Stomach (tissue), 9 donors: ENCODE data around the gene DNAJC4. TPM values are rescaled to one million over a fixed set of nuclear protein-coding genes. Genes with fewer than 3 reads are reported as not detected.

Experiments
- DNase-seq, 2 donors: peaks; one replicate each; pipeline versions ENCODE4 v3.0.0 to v3.0.0-alpha.2; 2013 to 2019
- H3K27ac ChIP-seq, 5 donors: fragments of 200-600 bp in 4 of 5; sonication (generic) in 4 of 5; one replicate each; pipeline ENCODE4 v1.5.1; 2013 to 2019; ENCODE audit warnings: mild to moderate bottlenecking in 1 of 5, moderate library complexity in 1 of 5
- H3K27me3 ChIP-seq, 3 donors: fragments of 200-600 bp; sonication (generic); one replicate each; pipeline ENCODE4 v1.5.1; 2017 to 2019; ENCODE audit warnings: mixed run types in 1 of 3
- H3K36me3 ChIP-seq, 4 donors: fragments of 200-600 bp; sonication (generic); 1 replicate in 3 of 4; 2 replicates in 1 of 4; pipeline ENCODE4 v1.5.1; 2016 to 2019
- H3K4me1 ChIP-seq, 4 donors: fragments of 200-600 bp; sonication (generic); one replicate each; pipeline ENCODE4 v1.5.1; 2016 to 2019
- H3K4me3 ChIP-seq, 4 donors: fragments of 200-600 bp; sonication (generic) in 3 of 4; one replicate each; pipeline ENCODE4 v1.5.1; 2016 to 2019; ENCODE audit warnings: mild to moderate bottlenecking in 1 of 4
- H3K9me3 ChIP-seq, 4 donors: fragments of 200-600 bp; sonication (generic); one replicate each; pipeline ENCODE4 v1.5.1; 2016 to 2019
- EP300 ChIP-seq: sonication (generic); formaldehyde crosslinking; IDR thresholded peaks from one replicate; pipeline ENCODE4 v1.6.1; 2017; ENCODE audit warnings: antibody characterized with exemption
- POLR2A ChIP-seq, 4 donors: fragments of 450-650 bp; IDR thresholded peaks; one replicate each; pipeline ENCODE4 v1.6.1; 2016; ENCODE audit warnings: antibody characterized with exemption in 4 of 4, control low read depth in 2 of 4, mild to moderate bottlenecking in 1 of 4, moderate library complexity in 1 of 4
- POLR2AphosphoS5 ChIP-seq, 3 donors: sonication (generic); formaldehyde crosslinking; IDR thresholded peaks; one replicate each; pipeline ENCODE4 v1.6.1; 2016; ENCODE audit warnings: antibody characterized with exemption in 3 of 3
- WGBS, 5 donors: extraction: QIAGEN DNeasy Blood & Tissue Kit in 3 of 5; methylation state at CpG; one replicate each; pipeline versions ENCODE4 v1.1.5 to v1.1.7; 2013 to 2018; 5-methylcytosine and 5-hydroxymethylcytosine counted together
- intact Hi-C: fragments of 100-400 bp; cut with DNase I; formaldehyde crosslinking; loops from one replicate; pipeline ENCODE4 v1.15.1; 2023; ENCODE audit warnings: low total_unique reads
- polyA plus RNA-seq, 3 donors: library from polyadenylated mRNA; stranded (reverse); fragments of 200-250 nt; gene quantifications; one replicate each; pipeline ENCODE4 v1.2.3, GENCODE V29; 2013
- total RNA-seq, 5 donors: library from RNA; depleted of rRNA; stranded (reverse); fragments of >200 nt; gene quantifications; one replicate each; pipeline versions ENCODE4 v1.1.0 to v1.2.3, GENCODE V29; 2014 to 2016
- TF ChIP-seq, protein P1 (sequence below), 7 experiments: fragments of 450-650 bp in 4 of 7; fragments of 200-600 bp in 3 of 7; sonication (generic) in 3 of 7; IDR thresholded peaks; one replicate each; pipeline ENCODE4 v1.5.1; 2016 to 2019; ENCODE audit warnings: antibody characterized with exemption in 7 of 7, control low read depth in 2 of 7, mild to moderate bottlenecking in 1 of 7
- donor health status: healthy with polysubstance abuse.
- donor health status: Bipolar disorder and iron deficiency.
- donor health status: healthy.

The DNAJC4 gene
- total and polyA plus RNA-seq, 8 donors = 8.3 to 115 (median 42.8) TPM

DNA sequence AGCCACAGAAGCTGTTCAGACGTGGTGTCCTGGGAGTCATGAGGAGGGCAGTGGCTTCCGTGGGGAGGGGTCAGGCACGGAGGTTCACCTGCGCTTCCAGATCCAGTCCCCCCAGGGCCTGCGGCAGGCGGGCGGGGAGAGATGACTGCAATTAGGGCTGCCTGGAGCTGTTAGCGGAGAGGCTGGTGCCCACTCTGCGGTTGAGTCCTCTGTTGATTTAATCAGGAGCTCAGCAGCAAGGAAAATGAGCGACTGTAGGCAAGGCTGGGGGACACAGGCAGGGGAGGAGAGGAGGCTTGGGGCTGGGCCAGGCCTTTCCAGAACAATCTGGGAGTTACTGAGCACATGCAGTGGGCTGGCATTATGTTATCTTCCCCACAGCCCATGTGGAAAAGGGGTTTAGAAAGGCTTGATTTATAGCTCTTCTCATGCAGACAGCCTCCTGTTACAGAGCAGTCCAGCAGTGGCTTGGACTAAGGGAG, 34.1 kb downstream of the DNAJC4 start:
- peaks cover 44 to 77% (median 75%) of the 10 kb centered on the region in 4 donors for H3K36me3 ChIP-seq
- intact Hi-C loops = no loop called here
- no peak overlapping the region for H3K27ac ChIP-seq
- H3K4me3 ChIP-seq = no peak overlapping the region
- 85 to 91% (median 90%) methylated on average over 10 of the region's 10 CpGs for WGBS, 5 donors
- DNase-seq = no peak
- H3K9me3 ChIP-seq = no peaks in the 10 kb centered on the region
- TF ChIP-seq, protein P1, sequence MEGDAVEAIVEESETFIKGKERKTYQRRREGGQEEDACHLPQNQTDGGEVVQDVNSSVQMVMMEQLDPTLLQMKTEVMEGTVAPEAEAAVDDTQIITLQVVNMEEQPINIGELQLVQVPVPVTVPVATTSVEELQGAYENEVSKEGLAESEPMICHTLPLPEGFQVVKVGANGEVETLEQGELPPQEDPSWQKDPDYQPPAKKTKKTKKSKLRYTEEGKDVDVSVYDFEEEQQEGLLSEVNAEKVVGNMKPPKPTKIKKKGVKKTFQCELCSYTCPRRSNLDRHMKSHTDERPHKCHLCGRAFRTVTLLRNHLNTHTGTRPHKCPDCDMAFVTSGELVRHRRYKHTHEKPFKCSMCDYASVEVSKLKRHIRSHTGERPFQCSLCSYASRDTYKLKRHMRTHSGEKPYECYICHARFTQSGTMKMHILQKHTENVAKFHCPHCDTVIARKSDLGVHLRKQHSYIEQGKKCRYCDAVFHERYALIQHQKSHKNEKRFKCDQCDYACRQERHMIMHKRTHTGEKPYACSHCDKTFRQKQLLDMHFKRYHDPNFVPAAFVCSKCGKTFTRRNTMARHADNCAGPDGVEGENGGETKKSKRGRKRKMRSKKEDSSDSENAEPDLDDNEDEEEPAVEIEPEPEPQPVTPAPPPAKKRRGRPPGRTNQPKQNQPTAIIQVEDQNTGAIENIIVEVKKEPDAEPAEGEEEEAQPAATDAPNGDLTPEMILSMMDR (IDR thresholded peaks at IDR 0.05) = no peak
- TF ChIP-seq POLR2A (IDR thresholded peaks at IDR 0.05) = no peak
- no peak for TF ChIP-seq POLR2AphosphoS5 (IDR thresholded peaks at IDR 0.05)
- no peak for TF ChIP-seq EP300
- peaks cover 15 to 25% (median 24%) of the 10 kb centered on the region in 4 donors for H3K4me1 ChIP-seq
- no peaks in the 10 kb centered on the region for H3K27me3 ChIP-seq

DNA sequence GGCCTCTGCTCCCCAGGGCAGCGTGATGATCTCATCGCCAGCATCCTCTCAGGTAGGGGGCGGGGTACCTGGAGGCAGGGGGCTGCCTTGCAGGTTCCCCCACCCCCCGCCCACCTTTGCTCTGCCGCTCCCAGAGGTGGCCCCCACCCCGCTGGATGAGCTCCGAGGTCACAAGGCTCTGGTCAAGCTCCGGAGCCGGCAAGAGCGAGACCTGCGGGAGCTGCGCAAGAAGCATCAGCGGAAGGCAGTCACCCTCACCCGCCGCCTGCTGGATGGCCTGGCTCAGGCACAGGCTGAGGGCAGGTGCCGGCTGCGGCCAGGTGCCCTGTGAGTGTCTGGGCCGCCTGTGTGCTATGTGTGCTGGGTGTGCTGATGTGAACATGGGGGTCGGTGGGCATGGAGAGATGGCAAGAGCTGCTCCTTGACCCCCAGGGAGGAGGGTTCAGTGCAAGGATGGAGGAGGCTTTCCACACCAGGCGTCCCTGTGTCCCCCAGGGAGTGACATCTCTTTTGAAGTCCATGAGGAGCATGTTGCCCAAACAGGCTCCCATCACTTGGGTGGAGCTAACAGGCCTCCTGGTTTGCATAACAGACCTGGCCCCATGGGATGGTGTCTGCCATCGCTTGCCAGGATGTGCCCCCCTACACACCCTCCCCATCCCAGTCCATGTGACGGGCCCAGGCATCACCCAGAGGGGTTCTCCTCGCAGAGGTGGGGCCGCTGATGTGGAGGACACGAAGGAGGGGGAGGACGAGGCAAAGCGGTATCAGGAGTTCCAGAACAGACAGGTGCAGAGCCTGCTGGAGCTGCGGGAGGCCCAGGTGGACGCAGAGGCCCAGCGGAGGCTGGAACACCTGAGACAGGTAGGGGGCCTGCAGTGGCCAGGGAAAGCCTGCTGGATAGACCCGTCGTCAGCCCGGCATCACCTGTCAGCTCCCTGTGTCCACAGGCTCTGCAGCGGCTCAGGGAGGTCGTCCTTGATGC, 35.1 kb downstream of the DNAJC4 start:
- WGBS, 5 donors = 91 to 94% (median 93%) methylated on average over 25 to 35 of the region's 35 CpGs
- Histone ChIP-seq H3K4me3 (no peak overlapping the region), H3K4me1 (peaks cover 15 to 29% (median 24%) of the 10 kb centered on the region in 4 donors), H3K9me3 (no peaks in the 10 kb centered on the region), H3K27ac (no peak overlapping the region), H3K36me3 (peaks cover 43 to 66% (median 65%) of the 10 kb centered on the region in 4 donors), H3K27me3 (no peaks in the 10 kb centered on the region)
- intact Hi-C loops = no loop called here
- DNase-seq = no peak
- TF ChIP-seq POLR2AphosphoS5 (IDR thresholded peaks at IDR 0.05) = no peak
- TF ChIP-seq EP300 = no peak
- TF ChIP-seq, protein P1 (IDR thresholded peaks at IDR 0.05) = no peak
- TF ChIP-seq POLR2A (IDR thresholded peaks at IDR 0.05) = no peak

DNA sequence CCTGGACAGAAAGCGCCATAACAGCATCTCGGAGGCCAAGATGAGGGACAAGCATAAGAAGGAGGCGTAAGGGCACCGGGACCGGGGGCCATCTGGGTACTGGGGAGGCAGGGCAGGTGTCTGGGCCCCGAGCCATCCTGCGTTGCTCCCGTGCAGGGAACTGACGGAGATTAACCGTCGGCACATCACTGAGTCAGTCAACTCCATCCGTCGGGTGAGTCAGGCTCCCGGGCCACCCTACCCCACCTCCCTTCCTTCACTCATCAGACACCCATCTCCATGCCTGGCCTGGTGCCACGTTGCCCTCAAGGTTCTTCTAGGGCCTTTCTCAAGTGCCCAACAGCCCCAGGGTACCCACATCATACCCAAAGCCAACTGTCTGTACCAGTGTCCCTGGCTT, 36.0 kb downstream of the DNAJC4 start:
- intact Hi-C loops = no loop called here
- H3K4me1 ChIP-seq = peaks cover 15 to 29% (median 24%) of the 10 kb centered on the region in 4 donors
- 83 to 91% (median 89%) methylated on average over 15 of the region's 15 CpGs for WGBS, 5 donors
- TF ChIP-seq, protein P1 (IDR thresholded peaks at IDR 0.05) = no peak
- TF ChIP-seq POLR2A (IDR thresholded peaks at IDR 0.05) (no peak), POLR2AphosphoS5 (IDR thresholded peaks at IDR 0.05) (no peak), EP300 (no peak)
- H3K36me3 ChIP-seq = peaks cover 41 to 61% (median 59%) of the 10 kb centered on the region in 4 donors
- H3K27me3 ChIP-seq = no peaks in the 10 kb centered on the region
- DNase-seq = no peak
- H3K27ac ChIP-seq = peak overlapping the region in 1 of 5 donors; percentile 96
- no peak overlapping the region for H3K4me3 ChIP-seq
- H3K9me3 ChIP-seq = no peaks in the 10 kb centered on the region

DNA sequence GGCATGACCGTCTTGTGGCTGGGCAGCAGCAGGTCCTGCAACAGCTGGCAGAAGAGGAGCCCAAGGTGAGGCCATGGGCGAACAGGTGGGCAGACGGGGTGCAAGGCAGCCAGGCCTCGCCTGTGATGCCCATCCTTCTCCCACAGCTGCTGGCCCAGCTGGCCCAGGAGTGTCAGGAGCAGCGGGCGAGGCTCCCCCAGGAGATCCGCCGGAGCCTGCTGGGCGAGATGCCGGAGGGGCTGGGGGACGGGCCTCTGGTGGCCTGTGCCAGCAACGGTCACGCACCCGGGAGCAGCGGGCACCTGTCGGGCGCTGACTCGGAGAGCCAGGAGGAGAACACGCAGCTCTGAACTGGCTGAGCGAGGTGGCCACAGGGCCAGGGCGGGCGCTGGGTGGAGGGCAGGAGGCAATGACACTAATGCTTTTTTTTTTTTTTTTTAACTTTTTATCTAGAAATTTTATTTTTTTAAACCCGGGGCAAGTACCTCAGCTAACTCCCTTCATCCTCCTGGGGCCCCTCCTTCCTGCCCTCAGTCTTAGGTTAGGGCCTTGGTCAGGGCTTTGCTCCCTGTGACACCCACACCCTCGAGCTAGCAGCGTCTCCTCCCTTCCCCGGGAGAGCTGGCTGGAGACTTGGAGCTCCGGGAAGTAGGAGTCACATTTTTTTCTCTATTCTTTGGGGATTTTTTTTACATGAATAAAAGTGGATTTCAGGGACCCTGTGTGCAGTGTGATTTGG, 37.0 kb downstream of the DNAJC4 start:
- WGBS, 5 donors = 56 to 81% (median 66%) methylated on average over 19 to 27 of the region's 27 CpGs
- TF ChIP-seq POLR2A (IDR thresholded peaks at IDR 0.05) (no peak), POLR2AphosphoS5 (IDR thresholded peaks at IDR 0.05) (no peak)
- intact Hi-C loops = no loop called here
- H3K9me3 ChIP-seq = no peaks in the 10 kb centered on the region
- H3K4me3 ChIP-seq = peak overlapping the region in 1 of 4 donors; percentile 72
- no peaks in the 10 kb centered on the region for H3K27me3 ChIP-seq
- no peak for DNase-seq
- H3K4me1 ChIP-seq = peaks cover 25 to 38% (median 34%) of the 10 kb centered on the region in 4 donors
- H3K27ac ChIP-seq = peak overlapping the region; percentile 92 to 99 (median 95)
- H3K36me3 ChIP-seq = peaks cover 31 to 51% (median 48%) of the 10 kb centered on the region in 4 donors
